K562 (cell line): ENCODE measurements around the gene GPR3. TPM values are rescaled to one million over a fixed set of nuclear protein-coding genes. Genes with fewer than 3 reads are reported as not detected.

Experiments used
- ATF1 ChIP-seq, 2 experiments: fragments of 450-650 bp in 1 of 2; IDR thresholded peaks; 2 replicates each; pipeline ENCODE4 v1.6.1; 2016; ENCODE audit warnings: missing compliant biosample characterization in 1 of 2, missing genetic modification characterization in 1 of 2
- CBFA2T3 ChIP-seq: fragments of 450-650 bp; IDR thresholded peaks from 2 replicates; pipeline ENCODE4 v1.6.1; 2017
- EP300 ChIP-seq: IDR thresholded peaks from 2 replicates; pipeline ENCODE4 v1.6.1; 2012; ENCODE audit warnings: low read length, improper control_type of control experiment
- HDAC1 ChIP-seq, 2 experiments: fragments of 450-650 bp; IDR thresholded peaks; 2 replicates each; pipeline ENCODE4 v1.6.1; 2016 to 2017; ENCODE audit warnings: inconsistent platforms in 1 of 2, mild to moderate bottlenecking in 1 of 2, moderate library complexity in 1 of 2
- HOMEZ ChIP-seq: fragments of 250-450 bp; sonication (Bioruptor Pico); IDR thresholded peaks from 2 replicates; pipeline ENCODE4 v1.4.0; 2020; ENCODE audit warnings: mild to moderate bottlenecking, moderate library complexity
- ILF3 ChIP-seq: fragments of 450-650 bp; IDR thresholded peaks from 2 replicates; pipeline ENCODE4 v1.6.1; 2018; ENCODE audit warnings: antibody characterized with exemption, mild to moderate bottlenecking, moderate library complexity, borderline replicate concordance
- MBD1 ChIP-seq: fragments of 250-450 bp; sonication (Bioruptor Pico); IDR thresholded peaks from 2 replicates; pipeline ENCODE4 v1.8.0; 2022; ENCODE audit warnings: inconsistent platforms
- MCM5 ChIP-seq: fragments of 450-650 bp; IDR thresholded peaks from 2 replicates; pipeline ENCODE4 v1.6.1; 2016; ENCODE audit warnings: low read depth
- NFATC3 ChIP-seq: fragments of 450-650 bp; IDR thresholded peaks from 2 replicates; pipeline ENCODE4 v1.6.1; 2017; ENCODE audit warnings: mild to moderate bottlenecking
- RAD21 ChIP-seq, 2 experiments: fragments of 250-450 bp in 1 of 2; fragments of 450-650 bp in 1 of 2; sonication (Bioruptor Pico) in 1 of 2; formaldehyde crosslinking in 1 of 2; IDR thresholded peaks in 1 of 2; conservative IDR thresholded peaks in 1 of 2; 2 replicates each; pipeline versions ENCODE4 v1.4.0 to v1.8.0; 2020 to 2022; ENCODE audit warnings: mild to moderate bottlenecking in 2 of 2, moderate library complexity in 1 of 2
- RFX1 ChIP-seq: fragments of 450-650 bp; IDR thresholded peaks from 2 replicates; pipeline ENCODE4 v1.6.1; 2016; ENCODE audit warnings: mild to moderate bottlenecking, moderate library complexity
- SIN3A ChIP-seq, 2 experiments: fragments of 150-350 bp in 1 of 2; IDR thresholded peaks; 2 replicates each; pipeline ENCODE4 v1.6.1; 2011 to 2016; ENCODE audit warnings: borderline replicate concordance in 2 of 2, low read depth in 2 of 2, low read length in 2 of 2, mild to moderate bottlenecking in 2 of 2, moderate library complexity in 2 of 2; ENCODE audit not compliant: control insufficient read depth in 1 of 2
- SMARCE1 ChIP-seq: fragments of 450-650 bp; IDR thresholded peaks from 2 replicates; pipeline ENCODE4 v1.7.1; 2016; ENCODE audit warnings: mild to moderate bottlenecking
- STAG1 ChIP-seq: sonication (generic); formaldehyde crosslinking; IDR thresholded peaks from 2 replicates; pipeline ENCODE4 v1.5.0; 2020; ENCODE audit warnings: missing genetic modification reagents, borderline replicate concordance
- TFAP4 ChIP-seq: sonication (generic); formaldehyde crosslinking; IDR thresholded peaks from 2 replicates; pipeline ENCODE4 v1.8.0; 2022; ENCODE audit warnings: missing genetic modification reagents, mild to moderate bottlenecking, moderate library complexity, borderline replicate concordance
- UBTF ChIP-seq, 2 experiments: IDR thresholded peaks; 2 replicates each; pipeline ENCODE4 v1.6.1; 2012; ENCODE audit warnings: improper control_type of control experiment in 2 of 2, low read depth in 2 of 2, low read length in 2 of 2, borderline replicate concordance in 1 of 2
- ZBTB26 ChIP-seq: fragments of 450-650 bp; formaldehyde crosslinking; IDR thresholded peaks from 2 replicates; pipeline ENCODE4 v1.4.0; 2022; ENCODE audit warnings: missing genetic modification characterization
- ZNF134 ChIP-seq: fragments of 250-450 bp; sonication (Bioruptor Pico); conservative IDR thresholded peaks from 2 replicates; pipeline ENCODE4 v1.4.0; 2020
- ZNF354B ChIP-seq: fragments of 250-450 bp; sonication (Bioruptor Pico); IDR thresholded peaks from 2 replicates; pipeline ENCODE4 v1.4.0; 2020
- ZNF584 ChIP-seq: fragments of 200-800 bp; sonication (Bioruptor generic); IDR thresholded peaks from 2 replicates; pipeline ENCODE4 v1.6.1; 2016; ENCODE audit warnings: low read depth, mild to moderate bottlenecking, missing genetic modification characterization, missing compliant biosample characterization
- polyA plus RNA-seq, 8 experiments: library from polyadenylated mRNA; depleted of rRNA in 4 of 8; stranded (reverse) in 5 of 8; unstranded in 3 of 8; fragments of >200 nt; fragmentation: Nextera tagmentation in 2 of 8; fragmentation: Illumina TruSeq in 1 of 8; extraction: Ambion mirVana in 2 of 8; extraction: Trizol in 1 of 8; gene quantifications; 2 replicates each; pipeline versions ENCODE4 v1.2.1 to v1.2.3, GENCODE V29; 2011 to 2014; ENCODE audit warnings: inconsistent platforms in 1 of 8, missing spikeins in 1 of 8
- total RNA-seq, 7 experiments: library from RNA; depleted of rRNA in 6 of 7; stranded (reverse); fragments of >200 nt in 6 of 7; fragmentation: Illumina TruSeq in 2 of 7; extraction: Trizol in 2 of 7; gene quantifications; 2 replicates each; pipeline versions ENCODE4 v1.2.1 to v1.2.3, GENCODE V29; 2011 to 2021; ENCODE audit warnings: low replicate concordance in 1 of 7

Gene GPR3
- total and polyA plus RNA-seq, 9 of the 15 experiments (the other 6 are each of a cell fraction or from before 2014, with no cell fraction given), result 0.24 to 11.5 (median 3.7) TPM

GRCh38 chr1:27430903-27431600, 38.6 kb downstream of the GPR3 start (continued):
- no peak for TF ChIP-seq ZBTB26 (CRISPR knock-in tag)
- no peak for TF ChIP-seq ZNF354B (CRISPR knock-in tag)
- peak; percentile 63 for TF ChIP-seq RFX1
- TF ChIP-seq EP300, result no peak
- TF ChIP-seq ZNF134 (CRISPR knock-in tag), result no peak
- peak in 1 of 2 experiments; percentile 35; a peak in 2 of 4 replicates for TF ChIP-seq RAD21 (CRISPR knock-in tag; conservative IDR thresholded peaks at IDR 0.05 in 1 of 2, IDR thresholded peaks at IDR 0.05 in 1 of 2)
- TF ChIP-seq MBD1, result no peak
- peak in 1 of 2 experiments; percentile 55; a peak in 1 of 4 replicates for TF ChIP-seq SIN3A (IDR thresholded peaks at IDR 0.05; ENCODE audit: borderline replicate concordance in 2 of 2, control insufficient read depth in 1 of 2, low read depth in 2 of 2, low read length in 2 of 2)
- TF ChIP-seq CBFA2T3, result peak; percentile 50
- no peak for TF ChIP-seq ILF3
- no peak for TF ChIP-seq NFATC3
- TF ChIP-seq STAG1 (CRISPR knock-in tag), result no peak
- 0 out of 4 replicates have a peak, but pooled peaks of 1 of the 2 experiments have one; percentile 23 for TF ChIP-seq UBTF (IDR thresholded peaks at IDR 0.05; ENCODE audit: borderline replicate concordance in 1 of 2, low read depth in 2 of 2, low read length in 2 of 2)
- no peak for TF ChIP-seq ATF1 (CRISPR knock-in tag; IDR thresholded peaks at IDR 0.05)
- no peak for TF ChIP-seq ATF1 (tag; IDR thresholded peaks at IDR 0.05)
- no peak for TF ChIP-seq SMARCE1
- no peak for TF ChIP-seq ZNF584 (CRISPR knock-in tag)
- TF ChIP-seq TFAP4 (CRISPR knock-in tag), result peak; percentile 61; the same call in 1 of the 2 replicates
- TF ChIP-seq HDAC1 (IDR thresholded peaks at IDR 0.05), result peak in 1 of 2 experiments; percentile 10; a peak in 1 of 4 replicates
- no peak for TF ChIP-seq HOMEZ (CRISPR knock-in tag)
- TF ChIP-seq MCM5, result no peak
